Measurements from ENCODE around the gene DNASE1L3.

DNA sequence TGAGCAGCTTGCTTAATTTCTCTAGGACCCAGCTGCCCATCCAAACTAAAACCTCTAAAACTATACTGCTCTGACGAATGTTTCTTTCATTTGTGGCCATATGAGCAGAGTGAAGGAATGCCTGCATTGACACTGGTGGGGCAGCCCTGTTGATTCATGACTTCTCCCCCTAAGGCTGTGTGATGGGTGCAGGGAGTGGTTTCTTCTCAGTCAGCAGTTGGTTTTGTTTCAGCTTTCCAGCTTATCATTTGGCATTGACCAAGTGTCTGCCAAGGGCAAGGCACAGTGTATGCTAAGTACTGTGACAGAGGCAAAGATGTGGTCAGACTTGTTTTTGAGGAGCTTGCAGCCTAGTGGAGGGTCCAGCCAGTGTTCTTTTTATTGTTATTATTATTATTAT is 31.6 kb upstream of the DNASE1L3 start:
- no peak for TF ChIP-seq POLR2AphosphoS5 (IDR thresholded peaks at IDR 0.05; ENCODE audit: low read depth, low read length)
- TF ChIP-seq REST (IDR thresholded peaks at IDR 0.05; ENCODE audit: insufficient read depth in 1 of 2, low read depth in 2 of 2, low read length in 2 of 2) = no peak
- no peak for TF ChIP-seq SIN3A (IDR thresholded peaks at IDR 0.05; ENCODE audit: borderline replicate concordance, insufficient read depth, low read length)
